ENCODE data around the gene GPI. TPM values are rescaled to one million over a fixed set of nuclear protein-coding genes. Genes with fewer than 3 reads are reported as not detected.
A peak's percentile ranks its signal among the peaks of the same experiment; 100 is the strongest.

The GPI gene
- total and polyA plus RNA-seq, 3 experiments from 2014 or later: 213 to 484 (median 478) TPM

- Mint-ChIP-seq H3K4me3 (peak overlapping the region in 1 of 7 donors; percentile 32), H3K4me1 (peaks cover 8 to 29% (median 11%) of the 10 kb centered on the region in 3 donors), H3K27ac (peak overlapping the region in 3 of 8 donors; percentile 9 to 51 (median 27)), H3K36me3 (peaks cover 0 to 31% (median 12%) of the 10 kb centered on the region in 3 donors), H3K9me3 (no peaks in the 10 kb centered on the region), H3K27me3 (no peaks in the 10 kb centered on the region)
- POLR2A ChIA-PET: no interaction called here
- CTCF ChIA-PET: interaction anchor here (0.8 kb wide), 1 partner anchor 19 kb away, joined by 3 read pairs; the partner anchor contains the start of gene UBA2
- no peak for DNase-seq
- Histone ChIP-seq H3K9me3 (ENCODE audit: low read length) (no peaks in the 10 kb centered on the region), H3K4me3 (ENCODE audit: low read length) (no peak overlapping the region), H3K4me1 (ENCODE audit: insufficient read depth, low read length) (no peaks in the 10 kb centered on the region), H3K27ac (ENCODE audit: low read depth, low read length) (no peak overlapping the region), H3K27me3 (ENCODE audit: insufficient read depth, low read length, poor library complexity, severe bottlenecking) (no peaks in the 10 kb centered on the region), H3K36me3 (ENCODE audit: insufficient read depth, low read length) (peaks cover 18% of the 10 kb centered on the region)
Measured at GRCh38 chr19:34409189-34410164, 44.5 kb downstream of the GPI start.

GRCh38 chr19:34411216-34411615, 46.2 kb downstream of the GPI start:
- no peaks in the 10 kb centered on the region for H3K27me3 ChIP-seq (ENCODE audit: insufficient read depth, low read length, poor library complexity, severe bottlenecking)
- POLR2A ChIA-PET: no interaction called here
- peaks cover 18% of the 10 kb centered on the region for H3K36me3 ChIP-seq (ENCODE audit: insufficient read depth, low read length)
- no peaks in the 10 kb centered on the region for H3K9me3 Mint-ChIP-seq
- H3K36me3 Mint-ChIP-seq: peaks cover 0 to 43% (median 12%) of the 10 kb centered on the region in 3 donors
- CTCF ChIA-PET: no interaction called here
- DNase-seq: no peak
- H3K4me3 Mint-ChIP-seq: no peak overlapping the region
- peaks cover 6 to 21% (median 6%) of the 10 kb centered on the region in 3 donors for H3K4me1 Mint-ChIP-seq
- H3K9me3 ChIP-seq (ENCODE audit: low read length): no peaks in the 10 kb centered on the region
- no peaks in the 10 kb centered on the region for H3K27me3 Mint-ChIP-seq
- no peak overlapping the region for H3K4me3 ChIP-seq (ENCODE audit: low read length)
- H3K27ac ChIP-seq (ENCODE audit: low read depth, low read length): no peak overlapping the region
- H3K4me1 ChIP-seq (ENCODE audit: insufficient read depth, low read length): no peaks in the 10 kb centered on the region
- no peak overlapping the region for H3K27ac Mint-ChIP-seq

- no peaks in the 10 kb centered on the region for H3K27me3 ChIP-seq (ENCODE audit: insufficient read depth, low read length, poor library complexity, severe bottlenecking)
- H3K36me3 ChIP-seq (ENCODE audit: insufficient read depth, low read length): peaks cover 4% of the 10 kb centered on the region
- no peak overlapping the region for H3K4me3 Mint-ChIP-seq
- H3K4me1 Mint-ChIP-seq: no peaks in the 10 kb centered on the region
- no peaks in the 10 kb centered on the region for H3K9me3 Mint-ChIP-seq
- ChIA-PET POLR2A (no interaction called here), CTCF (no interaction called here)
- DNase-seq: no peak
- H3K4me1 ChIP-seq (ENCODE audit: insufficient read depth, low read length): no peaks in the 10 kb centered on the region
- H3K4me3 ChIP-seq (ENCODE audit: low read length): no peak overlapping the region
- no peak overlapping the region for H3K27ac ChIP-seq (ENCODE audit: low read depth, low read length)
- peaks cover 0 to 51% (median 4%) of the 10 kb centered on the region in 3 donors for H3K36me3 Mint-ChIP-seq
- H3K27ac Mint-ChIP-seq: no peak overlapping the region
- no peaks in the 10 kb centered on the region for H3K9me3 ChIP-seq (ENCODE audit: low read length)
- H3K27me3 Mint-ChIP-seq: no peaks in the 10 kb centered on the region
Measured at GRCh38 chr19:34416021-34416545, 51.1 kb downstream of the GPI start.

GRCh38 chr19:34418300-34418699, 53.3 kb downstream of the GPI start:
- ChIA-PET CTCF (no interaction called here), POLR2A (no interaction called here)

GRCh38 chr19:34426096-34426661, 61.2 kb downstream of the GPI start:
- Mint-ChIP-seq H3K27me3 (no peaks in the 10 kb centered on the region), H3K36me3 (peaks cover 0 to 28% (median 2%) of the 10 kb centered on the region in 3 donors), H3K4me3 (peak overlapping the region in 5 of 7 donors; percentile 5 to 56 (median 22)), H3K4me1 (peaks cover 24 to 31% (median 29%) of the 10 kb centered on the region in 3 donors), H3K9me3 (no peaks in the 10 kb centered on the region), H3K27ac (peak overlapping the region in 3 of 8 donors; percentile 61 to 86 (median 75))
- DNase-seq: no peak
- ChIA-PET POLR2A (no interaction called here), CTCF (interaction anchor here (1.1 to 2.4 kb wide), 2 partner anchors 67 to 648 kb away, joined by 3 to 7 read pairs; no protein-coding TSS in a partner anchor)
- no peak overlapping the region for H3K27ac ChIP-seq (ENCODE audit: low read depth, low read length)
- H3K27me3 ChIP-seq (ENCODE audit: insufficient read depth, low read length, poor library complexity, severe bottlenecking): no peaks in the 10 kb centered on the region
- no peaks in the 10 kb centered on the region for H3K36me3 ChIP-seq (ENCODE audit: insufficient read depth, low read length)
- H3K4me1 ChIP-seq (ENCODE audit: insufficient read depth, low read length): peaks cover 22% of the 10 kb centered on the region
- H3K4me3 ChIP-seq (ENCODE audit: low read length): no peak overlapping the region
- H3K9me3 ChIP-seq (ENCODE audit: low read length): no peaks in the 10 kb centered on the region

More at GRCh38 chr19:34418300-34418699, 53.3 kb downstream of the GPI start:
- Mint-ChIP-seq H3K4me3 (no peak overlapping the region), H3K27ac (peak overlapping the region in 1 of 8 donors; percentile 27), H3K36me3 (peaks cover 0 to 54% (median 5%) of the 10 kb centered on the region in 3 donors), H3K27me3 (no peaks in the 10 kb centered on the region), H3K9me3 (no peaks in the 10 kb centered on the region), H3K4me1 (no peaks in the 10 kb centered on the region)
- H3K9me3 ChIP-seq (ENCODE audit: low read length): no peaks in the 10 kb centered on the region
- no peaks in the 10 kb centered on the region for H3K27me3 ChIP-seq (ENCODE audit: insufficient read depth, low read length, poor library complexity, severe bottlenecking)
- H3K36me3 ChIP-seq (ENCODE audit: insufficient read depth, low read length): peaks cover 4% of the 10 kb centered on the region
- no peak overlapping the region for H3K4me3 ChIP-seq (ENCODE audit: low read length)
- H3K27ac ChIP-seq (ENCODE audit: low read depth, low read length): no peak overlapping the region
- H3K4me1 ChIP-seq (ENCODE audit: insufficient read depth, low read length): no peaks in the 10 kb centered on the region
- no peak for DNase-seq

GRCh38 chr19:34428549-34429285, 63.7 kb downstream of the GPI start:
- POLR2A ChIA-PET: interaction anchor here (0.6 to 1.1 kb wide), 4 partner anchors 24 to 975 kb away, joined by 3 to 6 read pairs (median 3); partner anchors contain the start of gene PDCD2L
- H3K4me3 ChIP-seq (ENCODE audit: low read length): peak overlapping the region; percentile 88
- peak overlapping the region; percentile 97 to 99 (median 98) for H3K4me3 Mint-ChIP-seq
- H3K36me3 Mint-ChIP-seq: peaks cover 0 to 35% (median 2%) of the 10 kb centered on the region in 3 donors
- H3K27me3 ChIP-seq (ENCODE audit: insufficient read depth, low read length, poor library complexity, severe bottlenecking): no peaks in the 10 kb centered on the region
- peaks cover 29% of the 10 kb centered on the region for H3K4me1 ChIP-seq (ENCODE audit: insufficient read depth, low read length)
- H3K4me1 Mint-ChIP-seq: peaks cover 29 to 48% (median 46%) of the 10 kb centered on the region in 3 donors
- peaks cover 3% of the 10 kb centered on the region for H3K36me3 ChIP-seq (ENCODE audit: insufficient read depth, low read length)
- H3K9me3 Mint-ChIP-seq: no peaks in the 10 kb centered on the region
- no peaks in the 10 kb centered on the region for H3K9me3 ChIP-seq (ENCODE audit: low read length)
- DNase-seq: peak in 1 of 5 donors; percentile 60
- H3K27me3 Mint-ChIP-seq: no peaks in the 10 kb centered on the region
- H3K27ac ChIP-seq (ENCODE audit: low read depth, low read length): peak overlapping the region; percentile 76
- peak overlapping the region; percentile 93 to 99 (median 97) for H3K27ac Mint-ChIP-seq
- CTCF ChIA-PET: interaction anchor here (1.6 to 2.4 kb wide), 2 partner anchors 19 to 70 kb away, joined by 3 to 7 read pairs; no protein-coding TSS in a partner anchor

- no peaks in the 10 kb centered on the region for H3K9me3 Mint-ChIP-seq
- H3K9me3 ChIP-seq (ENCODE audit: low read length): no peaks in the 10 kb centered on the region
- H3K4me3 Mint-ChIP-seq: peak overlapping the region; percentile 97 to 99 (median 98)
- peak overlapping the region; percentile 76 for H3K27ac ChIP-seq (ENCODE audit: low read depth, low read length)
- no peaks in the 10 kb centered on the region for H3K27me3 Mint-ChIP-seq
- H3K36me3 Mint-ChIP-seq: peaks cover 0 to 35% (median 2%) of the 10 kb centered on the region in 3 donors
- peaks cover 34 to 52% (median 50%) of the 10 kb centered on the region in 3 donors for H3K4me1 Mint-ChIP-seq
- no peak for DNase-seq
- POLR2A ChIA-PET: no interaction called here
- H3K27me3 ChIP-seq (ENCODE audit: insufficient read depth, low read length, poor library complexity, severe bottlenecking): no peaks in the 10 kb centered on the region
- H3K4me3 ChIP-seq (ENCODE audit: low read length): peak overlapping the region; percentile 88
- H3K4me1 ChIP-seq (ENCODE audit: insufficient read depth, low read length): peaks cover 29% of the 10 kb centered on the region
- H3K27ac Mint-ChIP-seq: peak overlapping the region; percentile 72 to 97 (median 95)
- peaks cover 10% of the 10 kb centered on the region for H3K36me3 ChIP-seq (ENCODE audit: insufficient read depth, low read length)
- CTCF ChIA-PET: interaction anchor here (1.4 to 1.7 kb wide), 2 partner anchors 9 to 28 kb away, joined by 4 read pairs; no protein-coding TSS in a partner anchor
Measured at GRCh38 chr19:34429553-34429952, 64.6 kb downstream of the GPI start.
